ENCODE results near the gene COL4A3. TPM values are rescaled to one million over a fixed set of nuclear protein-coding genes. Genes with fewer than 3 reads are reported as not detected.
"Not testable (repeated sequence)": the region's sequence is repeated elsewhere in the genome, so short reads cannot be mapped to it uniquely, and the experiment has no call there.

Gene COL4A3
- total RNA-seq, 1 donor from 2014 or later, result not detected

- DNase-seq (ENCODE audit: extremely low read depth, low read depth, low spot score), result no peak
Measured at GRCh38 chr2:227205701-227206100, 41.3 kb downstream of the COL4A3 start.

GRCh38 chr2:227206406-227206805 is 42.0 kb downstream of the COL4A3 start:
- no peak for DNase-seq (ENCODE audit: extremely low read depth, low read depth, low spot score)

DNA sequence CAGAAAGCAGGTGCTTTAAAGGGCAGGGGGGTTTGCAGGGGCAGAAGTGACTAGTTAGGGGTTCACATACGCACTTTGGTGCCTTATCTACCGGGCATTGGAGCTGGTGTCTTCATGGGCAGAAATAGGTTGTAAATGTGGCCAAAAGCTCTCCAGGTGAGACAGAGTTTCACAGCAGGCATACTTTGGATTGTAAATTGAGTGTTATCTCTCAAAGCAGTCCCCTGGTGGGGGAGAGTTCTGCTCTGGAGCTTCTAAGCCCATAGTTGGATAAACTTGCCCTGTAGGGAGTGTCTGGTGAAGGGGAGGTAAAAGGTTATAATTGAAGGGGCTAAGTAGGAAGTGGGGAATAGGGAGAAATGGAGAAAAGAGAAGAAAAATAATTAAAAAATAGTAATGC is 43.1 kb downstream of the COL4A3 start:
- DNase-seq (ENCODE audit: extremely low read depth, low read depth, low spot score), result no peak

GRCh38 chr2:227214622-227215041 is 50.2 kb downstream of the COL4A3 start:
- DNase-seq (ENCODE audit: extremely low read depth, low read depth, low spot score), result no peak

DNA sequence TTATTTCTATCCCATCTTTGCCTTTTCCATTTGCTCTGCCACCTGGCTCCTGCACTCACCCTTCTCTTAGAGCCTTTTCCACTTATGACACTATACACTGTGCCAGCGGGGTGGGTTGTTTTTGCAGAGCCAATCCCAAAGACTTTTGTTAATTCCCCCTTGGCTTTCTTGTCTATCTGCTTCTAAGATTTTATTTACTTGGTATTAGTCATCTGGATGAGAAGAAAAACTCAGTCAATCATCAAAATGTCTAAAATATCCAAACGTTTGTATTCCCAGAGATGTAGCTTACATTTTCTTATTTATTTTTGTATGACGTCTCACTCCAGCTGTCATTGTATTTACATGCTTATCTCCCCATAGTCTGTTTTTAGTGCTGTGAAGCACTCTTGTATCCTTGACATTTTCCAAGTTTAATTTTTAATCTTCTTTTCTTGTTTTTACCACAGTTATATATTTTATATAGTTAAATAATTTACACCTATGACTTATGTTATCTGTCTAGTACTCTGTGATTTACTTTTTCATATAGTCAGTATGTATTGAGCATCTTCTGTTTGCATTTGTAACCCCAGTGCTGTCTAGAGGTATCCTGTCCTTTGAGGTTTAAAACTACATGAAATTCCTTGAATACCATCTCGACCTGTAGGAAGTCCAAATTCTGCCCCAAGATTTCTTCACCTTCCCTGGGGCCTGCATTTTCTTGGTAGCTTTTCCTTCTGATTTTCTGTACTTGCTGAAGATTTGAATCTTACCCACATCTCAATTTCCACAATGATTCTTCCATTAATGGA is 55.1 kb downstream of the COL4A3 start:
- DNase-seq (ENCODE audit: extremely low read depth, low read depth, low spot score), result no peak

GRCh38 chr2:227221120-227221519 is 56.7 kb downstream of the COL4A3 start:
- no peak for DNase-seq (ENCODE audit: extremely low read depth, low read depth, low spot score)

GRCh38 chr2:227222292-227222691 is 57.9 kb downstream of the COL4A3 start:
- no peak for DNase-seq (ENCODE audit: extremely low read depth, low read depth, low spot score)

DNA sequence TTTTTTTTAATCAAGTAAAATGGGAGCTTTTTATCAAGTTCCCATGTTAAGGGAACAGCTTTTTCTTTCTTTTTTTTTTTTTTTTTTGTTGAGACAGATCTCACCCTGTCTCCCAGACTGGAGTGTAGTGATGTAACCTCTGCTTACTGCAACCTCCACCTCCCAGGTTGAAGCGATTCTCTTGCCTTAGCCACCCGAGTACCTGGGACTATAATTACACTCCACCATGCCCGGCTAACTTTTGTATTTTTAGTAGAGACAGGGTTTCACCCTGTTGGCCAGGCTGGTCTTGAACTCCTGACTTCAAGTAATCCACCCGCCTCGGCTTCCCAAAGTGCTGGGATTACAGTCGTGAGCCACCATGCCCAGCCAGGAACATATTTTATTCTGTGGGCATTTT is 61.2 kb downstream of the COL4A3 start:
- DNase-seq (ENCODE audit: extremely low read depth, low read depth, low spot score), result not testable (repeated sequence)

- no peak for DNase-seq (ENCODE audit: extremely low read depth, low read depth, low spot score)
Measured at GRCh38 chr2:227228061-227228667, 63.7 kb downstream of the COL4A3 start.

- no peak for DNase-seq (ENCODE audit: extremely low read depth, low read depth, low spot score)
Measured at GRCh38 chr2:227230151-227230550, 65.7 kb downstream of the COL4A3 start.

- no peak for DNase-seq (ENCODE audit: extremely low read depth, low read depth, low spot score)
Measured at GRCh38 chr2:227234429-227234828, 70.0 kb downstream of the COL4A3 start.

- DNase-seq (ENCODE audit: extremely low read depth, low read depth, low spot score), result no peak
Measured at GRCh38 chr2:227237786-227238185, 73.4 kb downstream of the COL4A3 start.

- DNase-seq (ENCODE audit: extremely low read depth, low read depth, low spot score), result peak; percentile 20
Measured at GRCh38 chr2:227238238-227239237, 74.1 kb downstream of the COL4A3 start.

GRCh38 chr2:227241005-227241404 is 76.6 kb downstream of the COL4A3 start:
- DNase-seq (ENCODE audit: extremely low read depth, low read depth, low spot score), result no peak

GRCh38 chr2:227248876-227249275 is 84.5 kb downstream of the COL4A3 start:
- DNase-seq (ENCODE audit: extremely low read depth, low read depth, low spot score), result no peak

- DNase-seq (ENCODE audit: extremely low read depth, low read depth, low spot score), result no peak
Measured at GRCh38 chr2:227252831-227253230, 88.4 kb downstream of the COL4A3 start.

DNA sequence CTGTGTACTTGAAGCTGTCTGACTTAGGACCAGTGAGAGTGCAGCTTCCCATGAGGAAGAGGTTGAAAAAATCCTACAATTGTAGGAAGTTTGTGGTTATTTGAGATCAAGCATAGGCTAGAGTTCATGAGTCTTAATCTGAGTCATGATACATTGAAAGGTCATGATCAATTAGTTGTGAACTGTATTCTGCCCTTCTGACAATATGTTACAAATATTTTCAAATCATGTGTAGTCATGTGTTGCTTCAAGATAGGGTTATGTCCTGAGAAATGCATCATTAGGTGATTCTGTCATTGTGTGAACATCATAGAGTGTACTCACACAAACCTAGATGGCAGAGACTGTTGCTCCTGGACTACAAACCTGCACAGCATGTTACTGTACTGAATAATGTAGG is 92.2 kb downstream of the COL4A3 start:
- no peak for DNase-seq (ENCODE audit: extremely low read depth, low read depth, low spot score)

- no peak for DNase-seq (ENCODE audit: extremely low read depth, low read depth, low spot score)
Measured at GRCh38 chr2:227257820-227258219, 93.4 kb downstream of the COL4A3 start.

GRCh38 chr2:227260041-227260440 is 95.6 kb downstream of the COL4A3 start:
- DNase-seq (ENCODE audit: extremely low read depth, low read depth, low spot score), result no peak

- no peak for DNase-seq (ENCODE audit: extremely low read depth, low read depth, low spot score)
Measured at GRCh38 chr2:227267410-227268115, 103.1 kb downstream of the COL4A3 start.

- no peak for DNase-seq (ENCODE audit: extremely low read depth, low read depth, low spot score)
Measured at GRCh38 chr2:227280895-227281294, 116.5 kb downstream of the COL4A3 start.

All from glomerular endothelial cell (primary cell).